ENCODE data around the gene PITPNM3. TPM values are rescaled to one million over a fixed set of nuclear protein-coding genes. Genes with fewer than 3 reads are reported as not detected.

The PITPNM3 gene
- total RNA-seq, 1 donor from 2014 or later, result 1.4 TPM

- peaks cover 10% of the 10 kb centered on the region for H3K27me3 Mint-ChIP-seq (ENCODE audit: low read depth)
- H3K27ac Mint-ChIP-seq (ENCODE audit: unreplicated experiment), result no peak overlapping the region
- no peaks in the 10 kb centered on the region for H3K36me3 Mint-ChIP-seq (ENCODE audit: low read depth)
- DNase-seq (ENCODE audit: low read depth, low spot score), result no peak
- H3K4me3 Mint-ChIP-seq, result no peak overlapping the region
- TF ChIP-seq CTCF (conservative IDR thresholded peaks at IDR 0.05), result no peak
- peaks cover 37% of the 10 kb centered on the region for H3K4me1 Mint-ChIP-seq
- H3K9me3 Mint-ChIP-seq, result no peaks in the 10 kb centered on the region
Observed at GRCh38 chr17:6437466-6437865, 118.9 kb downstream of the PITPNM3 start.

DNA sequence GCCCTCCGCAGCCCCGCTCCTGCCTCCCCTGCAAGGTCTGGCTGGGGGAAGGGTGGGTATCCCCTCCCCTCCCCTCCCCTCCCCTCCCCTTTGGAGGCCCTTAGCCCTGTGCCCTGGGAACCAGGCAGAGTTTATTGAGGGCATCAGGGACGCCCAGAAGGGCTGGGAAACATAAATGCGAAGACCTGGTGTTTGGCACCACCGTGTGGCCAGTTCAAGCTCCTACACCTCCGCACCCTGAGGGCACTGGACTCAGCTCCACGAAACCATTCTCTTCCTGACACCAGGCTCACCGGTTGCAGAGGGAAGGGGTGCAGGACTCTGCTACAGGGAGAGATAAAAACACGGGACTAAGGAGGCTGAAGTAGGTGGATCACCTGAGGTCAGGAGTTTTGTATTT, 120.4 kb downstream of the PITPNM3 start:
- Mint-ChIP-seq H3K4me3 (peak overlapping the region; percentile 25), H3K9me3 (peaks cover 3% of the 10 kb centered on the region), H3K4me1 (peaks cover 29% of the 10 kb centered on the region), H3K27me3 (ENCODE audit: low read depth) (peaks cover 10% of the 10 kb centered on the region), H3K36me3 (ENCODE audit: low read depth) (no peaks in the 10 kb centered on the region), H3K27ac (ENCODE audit: unreplicated experiment) (no peak overlapping the region)
- TF ChIP-seq CTCF (conservative IDR thresholded peaks at IDR 0.05), result peak; percentile 81
- DNase-seq (ENCODE audit: low read depth, low spot score), result peak; percentile 71

DNA sequence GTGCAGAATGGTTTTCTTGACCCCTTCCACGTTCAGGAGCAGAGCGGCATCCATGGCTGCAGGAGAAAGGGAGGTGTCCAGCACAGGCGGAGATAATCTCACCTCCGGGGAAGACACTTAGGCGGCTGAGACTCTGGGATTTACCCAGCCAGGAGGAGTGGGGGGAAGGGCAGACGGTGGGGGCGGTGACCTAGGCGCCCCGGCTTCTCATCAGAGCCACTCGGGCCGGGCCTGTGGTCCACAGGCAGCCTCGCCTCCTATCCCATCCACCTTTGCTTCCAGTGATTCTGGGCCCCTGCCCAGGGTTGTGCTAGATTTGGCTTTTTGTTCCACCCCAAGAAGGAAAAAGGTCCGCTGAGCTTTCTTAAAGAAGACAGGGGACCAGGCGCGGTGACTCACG, 121.3 kb downstream of the PITPNM3 start, which contains the start of gene AIPL1:
Gene AIPL1, minus strand, starts transcription at position 71 of the 400 bp plus-strand sequence. Its CDS starts 17 bp downstream, at position 54.
- no peak for TF ChIP-seq CTCF (conservative IDR thresholded peaks at IDR 0.05)
- Mint-ChIP-seq H3K9me3 (peaks cover 6% of the 10 kb centered on the region), H3K36me3 (ENCODE audit: low read depth) (peaks cover 3% of the 10 kb centered on the region), H3K4me3 (no peak within 1 kb of the TSS), H3K27ac (ENCODE audit: unreplicated experiment) (no peak within 1 kb of the TSS), H3K27me3 (ENCODE audit: low read depth) (peaks cover 10% of the 10 kb centered on the region), H3K4me1 (peaks cover 20% of the 10 kb centered on the region)
- no peak for DNase-seq (ENCODE audit: low read depth, low spot score)

- H3K27me3 Mint-ChIP-seq (ENCODE audit: low read depth), result no peaks in the 10 kb centered on the region
Observed at GRCh38 chr17:6430769-6431168, 125.6 kb downstream of the PITPNM3 start.

DNA sequence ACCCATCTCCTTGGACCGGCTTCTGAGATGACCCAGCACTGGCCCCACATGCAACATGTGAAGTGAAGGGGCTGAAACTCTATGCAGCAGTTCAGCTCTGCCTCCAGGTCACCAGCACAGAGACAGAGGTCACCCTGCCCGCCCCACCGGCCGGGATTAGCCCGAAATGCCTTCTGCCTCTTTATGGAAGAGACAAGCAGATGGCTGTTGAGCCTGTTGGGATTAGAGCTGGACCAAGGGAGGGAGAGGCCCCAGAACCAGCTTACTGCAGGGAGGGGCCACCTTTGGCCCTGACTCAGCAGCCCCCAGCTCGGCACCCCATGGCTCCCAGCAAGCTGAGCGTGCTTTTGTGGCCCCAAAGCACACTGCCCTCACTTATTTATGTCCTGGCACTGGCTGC, 127.1 kb downstream of the PITPNM3 start:
- H3K27me3 Mint-ChIP-seq (ENCODE audit: low read depth), result no peaks in the 10 kb centered on the region
- no peak for DNase-seq (ENCODE audit: low read depth, low spot score)
- H3K27ac Mint-ChIP-seq (ENCODE audit: unreplicated experiment), result no peak overlapping the region
- TF ChIP-seq CTCF (conservative IDR thresholded peaks at IDR 0.05), result no peak
- H3K36me3 Mint-ChIP-seq (ENCODE audit: low read depth), result peaks cover 6% of the 10 kb centered on the region
- peaks cover 9% of the 10 kb centered on the region for H3K9me3 Mint-ChIP-seq
- H3K4me3 Mint-ChIP-seq, result no peak overlapping the region
- peaks cover 10% of the 10 kb centered on the region for H3K4me1 Mint-ChIP-seq

More at GRCh38 chr17:6430769-6431168, 125.6 kb downstream of the PITPNM3 start:
- peaks cover 6% of the 10 kb centered on the region for H3K36me3 Mint-ChIP-seq (ENCODE audit: low read depth)
- no peak overlapping the region for H3K4me3 Mint-ChIP-seq
- peak; percentile 58 for TF ChIP-seq CTCF (conservative IDR thresholded peaks at IDR 0.05)
- peaks cover 9% of the 10 kb centered on the region for H3K9me3 Mint-ChIP-seq
- H3K27ac Mint-ChIP-seq (ENCODE audit: unreplicated experiment), result no peak overlapping the region
- H3K4me1 Mint-ChIP-seq, result peaks cover 10% of the 10 kb centered on the region
- DNase-seq (ENCODE audit: low read depth, low spot score), result no peak

Measured in neural crest cell (in vitro differentiated cells).